GM13976 (cell line): ENCODE measurements around the gene NRN1L.

Experiments used
- DNase-seq: peaks from one replicate; pipeline ENCODE4 v3.0.0; 2012; ENCODE audit warnings: low spot score
- CTCF ChIP-seq: IDR thresholded peaks from 2 replicates; pipeline ENCODE4 v1.5.1; 2012; ENCODE audit warnings: borderline replicate concordance, mild to moderate bottlenecking; ENCODE audit not compliant: insufficient read depth; ENCODE audit errors: extremely low read depth, missing control alignments, control extremely low read depth
- in situ Hi-C: fragments of 300-500 bp; cut with MboI; formaldehyde crosslinking; loops from one replicate; pipeline ENCODE4 v1.12.0; 2022; ENCODE audit warnings: low sequenced_read_pairs, mixed read lengths, inconsistent platforms; ENCODE audit not compliant: unreplicated experiment

NRN1L gene

DNA sequence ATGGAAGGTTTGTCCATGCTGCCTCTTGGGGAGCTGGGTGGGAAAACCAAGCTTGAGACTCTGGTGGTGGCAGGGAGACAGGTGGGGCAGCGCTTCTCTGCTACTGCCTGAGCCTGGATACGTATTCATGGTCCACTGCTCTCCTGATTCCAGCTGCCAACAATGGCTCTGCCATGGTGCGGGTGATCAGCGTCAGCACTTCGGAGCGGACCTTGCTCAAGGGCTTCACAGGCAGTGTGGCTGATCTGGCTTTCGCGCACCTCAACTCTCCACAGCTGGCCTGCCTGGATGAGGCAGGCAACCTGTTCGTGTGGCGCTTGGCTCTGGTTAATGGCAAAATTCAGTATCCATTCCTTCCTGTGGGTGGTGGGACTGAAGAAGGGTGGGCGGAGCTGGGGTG lies 7.6 kb upstream of the NRN1L start:
- in situ Hi-C loops = no loop called here
- TF ChIP-seq CTCF = no peak

DNA sequence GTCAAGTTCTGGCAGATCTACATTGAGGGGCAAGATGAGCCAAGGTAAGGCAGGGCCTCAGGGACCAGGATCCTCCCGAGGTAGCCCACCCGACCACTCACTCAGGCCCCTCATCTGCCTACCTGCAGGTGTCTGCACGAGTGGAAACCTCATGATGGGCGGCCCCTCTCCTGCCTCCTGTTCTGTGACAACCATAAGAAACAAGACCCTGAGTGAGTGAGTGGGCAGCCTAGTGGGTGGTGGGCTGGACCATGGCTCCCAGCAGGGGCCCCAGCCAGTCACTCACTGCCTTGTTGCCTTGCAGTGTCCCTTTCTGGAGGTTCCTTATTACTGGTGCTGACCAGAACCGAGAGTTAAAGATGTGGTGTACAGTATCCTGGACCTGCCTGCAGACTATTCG lies 6.5 kb upstream of the NRN1L start:
- in situ Hi-C loops = no loop called here
- no peak for TF ChIP-seq CTCF
- no peak for DNase-seq

More for the DNA sequence above, 7.6 kb upstream of the NRN1L start:
- no peak for DNase-seq

- TF ChIP-seq CTCF = no peak
- in situ Hi-C loops = no loop called here
These were observed 5.8 kb upstream of the NRN1L start for GRCh38 chr16:67878846-67879245.

GRCh38 chr16:67879462-67879861 lies 5.2 kb upstream of the NRN1L start:
- DNase-seq = no peak
- no peak for TF ChIP-seq CTCF
- in situ Hi-C loops = no loop called here

More at GRCh38 chr16:67878846-67879245, 5.8 kb upstream of the NRN1L start:
- no peak for DNase-seq

- no peak for DNase-seq
- in situ Hi-C loops = no loop called here
- TF ChIP-seq CTCF = no peak
These were observed 4.7 kb upstream of the NRN1L start for GRCh38 chr16:67879936-67880335.

DNA sequence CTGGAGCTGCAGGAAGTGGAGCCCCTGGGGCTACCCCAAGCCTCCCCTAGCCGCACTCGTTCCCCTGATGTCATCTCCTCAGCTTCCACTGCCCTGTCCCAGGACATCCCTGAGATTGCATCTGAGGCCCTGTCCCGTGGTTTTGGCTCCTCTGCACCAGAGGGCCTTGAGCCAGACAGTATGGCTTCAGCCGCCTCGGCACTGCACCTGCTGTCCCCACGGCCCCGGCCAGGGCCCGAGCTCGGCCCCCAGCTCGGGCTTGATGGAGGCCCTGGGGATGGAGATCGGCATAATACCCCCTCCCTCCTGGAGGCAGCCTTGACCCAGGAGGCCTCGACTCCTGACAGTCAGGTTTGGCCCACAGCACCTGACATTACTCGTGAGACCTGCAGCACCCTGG lies 4.1 kb upstream of the NRN1L start:
- DNase-seq = no peak
- in situ Hi-C loops = no loop called here
- TF ChIP-seq CTCF = no peak
